GM19099 (cell line): ENCODE measurements around the gene WBP4.

Experiments used
- POLR2A ChIP-seq: IDR thresholded peaks from 3 replicates; pipeline ENCODE4 v1.6.1; 2011; ENCODE audit warnings: low read depth; ENCODE audit not compliant: insufficient read length; ENCODE audit errors: extremely low read depth

Gene WBP4

GRCh38 chr13:41034382-41034781, 26.9 kb upstream of the WBP4 start:
- TF ChIP-seq POLR2A = no peak

GRCh38 chr13:41034881-41035280, 26.4 kb upstream of the WBP4 start:
- TF ChIP-seq POLR2A = no peak

- no peak for TF ChIP-seq POLR2A
Observed at GRCh38 chr13:41039746-41040145, 21.6 kb upstream of the WBP4 start.

- no peak for TF ChIP-seq POLR2A
Observed at GRCh38 chr13:41040584-41041334, 20.6 kb upstream of the WBP4 start.

- no peak for TF ChIP-seq POLR2A
Observed at GRCh38 chr13:41048640-41049039, 12.7 kb upstream of the WBP4 start.

- no peak for TF ChIP-seq POLR2A
Observed at GRCh38 chr13:41049480-41050440, 11.5 kb upstream of the WBP4 start.

- no peak for TF ChIP-seq POLR2A
Observed at GRCh38 chr13:41052441-41052840, 8.9 kb upstream of the WBP4 start.

- no peak for TF ChIP-seq POLR2A
Observed at GRCh38 chr13:41053384-41053826, 7.9 kb upstream of the WBP4 start.

GRCh38 chr13:41054212-41054877, 7.0 kb upstream of the WBP4 start:
- TF ChIP-seq POLR2A = no peak

- no peak for TF ChIP-seq POLR2A
Observed at GRCh38 chr13:41054919-41055619, 6.2 kb upstream of the WBP4 start.

- no peak for TF ChIP-seq POLR2A
Observed at GRCh38 chr13:41056194-41056593, 5.1 kb upstream of the WBP4 start.

GRCh38 chr13:41056826-41057711, 4.2 kb upstream of the WBP4 start:
- no peak for TF ChIP-seq POLR2A

GRCh38 chr13:41058295-41059070, 2.8 kb upstream of the WBP4 start:
- TF ChIP-seq POLR2A = no peak

GRCh38 chr13:41059456-41060081, 1.7 kb upstream of the WBP4 start:
- TF ChIP-seq POLR2A = no peak
